GM13976 (cell line): ENCODE measurements around the gene CCNB3.

Source experiments
- DNase-seq: peaks from one replicate; pipeline ENCODE4 v3.0.0; 2012; ENCODE audit warnings: low spot score
- in situ Hi-C: fragments of 300-500 bp; cut with MboI; formaldehyde crosslinking; loops from one replicate; pipeline ENCODE4 v1.12.0; 2022; ENCODE audit warnings: low sequenced_read_pairs, mixed read lengths, inconsistent platforms; ENCODE audit not compliant: unreplicated experiment
- TF ChIP-seq, protein P1 (sequence below): IDR thresholded peaks from 2 replicates; pipeline ENCODE4 v1.5.1; 2012; ENCODE audit warnings: borderline replicate concordance, mild to moderate bottlenecking; ENCODE audit not compliant: insufficient read depth; ENCODE audit errors: extremely low read depth, missing control alignments, control extremely low read depth

The CCNB3 gene

DNA sequence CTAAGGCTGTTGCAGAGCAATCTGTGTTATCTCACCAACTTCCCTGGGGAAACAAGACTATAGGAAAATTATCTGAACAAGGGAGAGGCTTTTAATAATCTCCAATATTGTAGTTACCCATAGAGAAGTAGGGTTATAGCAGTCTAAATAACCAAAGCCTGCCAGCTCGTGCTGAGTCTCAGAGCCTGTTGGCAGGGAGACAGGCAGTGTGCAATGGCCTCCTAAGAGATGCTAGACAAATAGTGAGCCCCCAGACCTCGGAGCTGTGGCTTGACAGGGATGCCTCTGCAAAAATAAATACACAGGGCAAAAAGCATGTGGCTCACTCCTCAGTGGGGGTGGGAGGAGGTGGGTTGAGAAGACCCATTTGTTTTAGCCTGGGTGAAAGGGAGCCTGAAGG lies 189.3 kb downstream of the CCNB3 start:
- no peak for DNase-seq
- in situ Hi-C loops = no loop called here
- TF ChIP-seq, protein P1, sequence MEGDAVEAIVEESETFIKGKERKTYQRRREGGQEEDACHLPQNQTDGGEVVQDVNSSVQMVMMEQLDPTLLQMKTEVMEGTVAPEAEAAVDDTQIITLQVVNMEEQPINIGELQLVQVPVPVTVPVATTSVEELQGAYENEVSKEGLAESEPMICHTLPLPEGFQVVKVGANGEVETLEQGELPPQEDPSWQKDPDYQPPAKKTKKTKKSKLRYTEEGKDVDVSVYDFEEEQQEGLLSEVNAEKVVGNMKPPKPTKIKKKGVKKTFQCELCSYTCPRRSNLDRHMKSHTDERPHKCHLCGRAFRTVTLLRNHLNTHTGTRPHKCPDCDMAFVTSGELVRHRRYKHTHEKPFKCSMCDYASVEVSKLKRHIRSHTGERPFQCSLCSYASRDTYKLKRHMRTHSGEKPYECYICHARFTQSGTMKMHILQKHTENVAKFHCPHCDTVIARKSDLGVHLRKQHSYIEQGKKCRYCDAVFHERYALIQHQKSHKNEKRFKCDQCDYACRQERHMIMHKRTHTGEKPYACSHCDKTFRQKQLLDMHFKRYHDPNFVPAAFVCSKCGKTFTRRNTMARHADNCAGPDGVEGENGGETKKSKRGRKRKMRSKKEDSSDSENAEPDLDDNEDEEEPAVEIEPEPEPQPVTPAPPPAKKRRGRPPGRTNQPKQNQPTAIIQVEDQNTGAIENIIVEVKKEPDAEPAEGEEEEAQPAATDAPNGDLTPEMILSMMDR = no peak
